Glomerular endothelial cell (primary cell): ENCODE results near the gene NXPE3. TPM values are rescaled to one million over a fixed set of nuclear protein-coding genes. Genes with fewer than 3 reads are reported as not detected.
"Not testable (repeated sequence)": the region's sequence is repeated elsewhere in the genome, so short reads cannot be mapped to it uniquely, and the experiment has no call there.

Experiments
- DNase-seq: peaks from one replicate; pipeline ENCODE4 v3.0.0-alpha.2; 2011; ENCODE audit warnings: low read depth, low spot score; ENCODE audit errors: extremely low read depth
- total RNA-seq: library from RNA; depleted of rRNA; stranded (reverse); fragments of >200 nt; gene quantifications from 2 replicates; pipeline ENCODE4 v1.2.3, GENCODE V29; 2015

The NXPE3 gene
- 5.9 and 9.4 TPM in 2 replicates for total RNA-seq

DNA sequence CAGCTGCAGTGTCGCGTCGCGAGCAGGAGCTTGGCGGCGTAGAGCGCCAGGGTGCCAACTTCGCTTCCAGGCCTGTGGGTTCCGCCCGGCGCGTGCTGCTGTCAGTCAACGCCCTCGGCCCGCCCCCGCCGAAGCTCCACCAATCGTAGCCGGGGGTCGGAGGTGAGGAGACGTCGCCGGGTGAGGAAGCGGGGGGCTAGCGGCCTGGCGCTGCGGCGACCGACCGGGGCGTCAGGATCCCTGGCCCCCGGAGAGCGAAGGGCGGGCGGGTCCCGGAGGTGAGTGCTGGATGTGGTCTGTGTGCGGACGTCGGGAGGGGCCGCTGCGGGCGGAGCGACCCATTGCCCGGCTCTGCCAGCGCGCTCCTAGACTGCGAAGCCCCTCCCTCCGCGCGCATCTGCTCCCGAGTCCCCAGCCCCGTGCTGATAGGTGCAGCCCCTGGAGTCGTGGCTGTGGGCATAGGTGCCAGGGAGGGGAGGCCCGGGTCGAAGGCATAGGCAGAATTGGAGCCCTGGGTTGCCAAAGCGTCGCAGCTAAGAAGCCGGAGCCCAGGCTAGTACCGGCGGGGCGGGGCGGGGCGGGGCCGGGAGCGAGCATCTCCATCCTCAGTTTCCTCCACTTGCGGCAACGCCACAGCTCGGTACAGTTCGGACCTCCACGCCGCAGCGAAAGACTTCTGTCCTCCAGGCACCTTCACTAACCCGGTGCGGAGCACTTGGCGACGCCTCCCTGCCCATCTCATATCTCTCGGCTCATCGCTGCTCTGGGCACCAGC, at the start of gene NXPE3:
NXPE3 (plus strand) TSS at position 165 of the 775 bp plus-strand sequence. CDS start 6,386 bp downstream, outside the sequence.
- no peak for DNase-seq

DNA sequence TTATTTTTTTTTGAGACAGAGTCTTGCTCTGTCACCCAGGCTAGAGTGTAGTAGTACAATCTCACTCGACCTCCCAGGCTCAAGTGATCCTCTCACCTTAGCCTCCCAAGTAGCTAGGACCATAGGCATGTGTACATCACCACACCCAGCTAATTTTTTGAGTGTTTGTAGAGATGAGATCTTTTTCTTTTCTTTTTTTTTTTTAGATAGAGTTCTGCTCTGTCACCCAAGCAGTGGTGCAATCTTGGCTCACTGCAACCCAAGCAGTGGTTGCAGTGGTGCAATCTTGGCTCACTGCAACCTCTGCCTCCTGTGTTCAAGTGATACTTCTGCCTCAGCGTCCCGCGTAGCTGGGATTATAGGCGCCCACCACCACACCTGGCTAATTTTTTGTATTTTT, 49.4 kb upstream of the NXPE3 start:
- DNase-seq = no peak

DNA sequence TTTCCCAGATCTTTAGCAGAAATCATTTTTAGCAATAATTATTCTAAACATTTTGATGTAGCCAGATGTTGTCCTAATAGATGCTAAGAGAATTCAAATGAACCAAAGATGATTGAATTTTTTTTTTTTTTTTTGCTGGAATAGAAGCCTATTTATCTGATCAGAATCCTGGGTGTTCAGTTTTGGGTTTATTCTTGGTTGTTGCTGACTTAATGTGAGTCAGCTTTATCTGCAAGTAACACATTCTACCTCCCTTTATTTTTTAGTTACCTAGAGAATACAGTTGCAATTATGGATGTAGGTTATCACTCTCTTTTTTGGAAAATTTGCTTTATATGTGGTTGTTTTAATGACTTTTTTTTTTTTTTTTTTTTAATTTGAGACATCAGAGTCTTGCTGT, 48.2 kb upstream of the NXPE3 start:
- DNase-seq = no peak

- no peak for DNase-seq
Observed at GRCh38 chr3:101732240-101732641, 46.8 kb upstream of the NXPE3 start.

- no peak for DNase-seq
Observed at GRCh38 chr3:101735833-101736232, 43.2 kb upstream of the NXPE3 start.

DNA sequence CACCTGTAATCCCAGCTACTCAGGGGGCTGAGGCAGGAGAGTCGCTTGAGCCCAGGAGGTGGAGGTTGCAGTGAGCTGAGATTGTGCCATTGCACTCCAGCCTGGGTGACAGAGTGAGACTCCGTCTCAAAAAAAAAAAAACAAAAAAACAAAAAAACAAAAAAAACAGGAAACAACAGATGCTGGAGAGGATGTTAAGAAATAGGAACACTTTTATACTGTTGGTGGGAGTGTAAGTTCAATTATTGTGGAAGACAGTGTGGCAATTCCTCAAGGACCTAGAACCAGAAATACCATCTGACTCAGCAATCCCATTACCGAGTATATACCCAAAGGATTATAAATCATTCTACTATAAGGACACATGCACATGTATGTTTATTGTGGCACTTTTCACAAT, 37.1 kb upstream of the NXPE3 start:
- not testable (repeated sequence) for DNase-seq

DNA sequence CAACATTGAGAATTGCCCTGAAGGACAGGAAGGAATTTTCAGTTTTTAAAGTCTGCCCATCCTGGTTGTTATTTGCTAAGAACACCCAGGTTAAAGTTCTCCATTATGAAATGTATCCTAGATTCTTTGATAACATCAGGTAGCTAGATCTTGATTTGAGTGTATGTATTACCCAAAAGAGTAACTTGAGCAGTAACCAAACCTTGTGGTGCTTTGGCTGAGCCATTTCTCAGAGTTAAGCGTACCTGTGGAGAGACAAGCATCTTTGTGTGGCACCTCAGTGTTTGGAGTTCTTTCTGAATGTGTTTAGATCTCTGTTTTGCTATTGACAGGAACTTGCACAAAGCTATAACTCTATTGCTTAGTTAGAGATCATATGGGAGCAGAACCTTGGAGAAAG, 34.2 kb upstream of the NXPE3 start:
- no peak for DNase-seq

- DNase-seq = not testable (repeated sequence)
Observed at GRCh38 chr3:101745934-101746333, 33.1 kb upstream of the NXPE3 start.

DNA sequence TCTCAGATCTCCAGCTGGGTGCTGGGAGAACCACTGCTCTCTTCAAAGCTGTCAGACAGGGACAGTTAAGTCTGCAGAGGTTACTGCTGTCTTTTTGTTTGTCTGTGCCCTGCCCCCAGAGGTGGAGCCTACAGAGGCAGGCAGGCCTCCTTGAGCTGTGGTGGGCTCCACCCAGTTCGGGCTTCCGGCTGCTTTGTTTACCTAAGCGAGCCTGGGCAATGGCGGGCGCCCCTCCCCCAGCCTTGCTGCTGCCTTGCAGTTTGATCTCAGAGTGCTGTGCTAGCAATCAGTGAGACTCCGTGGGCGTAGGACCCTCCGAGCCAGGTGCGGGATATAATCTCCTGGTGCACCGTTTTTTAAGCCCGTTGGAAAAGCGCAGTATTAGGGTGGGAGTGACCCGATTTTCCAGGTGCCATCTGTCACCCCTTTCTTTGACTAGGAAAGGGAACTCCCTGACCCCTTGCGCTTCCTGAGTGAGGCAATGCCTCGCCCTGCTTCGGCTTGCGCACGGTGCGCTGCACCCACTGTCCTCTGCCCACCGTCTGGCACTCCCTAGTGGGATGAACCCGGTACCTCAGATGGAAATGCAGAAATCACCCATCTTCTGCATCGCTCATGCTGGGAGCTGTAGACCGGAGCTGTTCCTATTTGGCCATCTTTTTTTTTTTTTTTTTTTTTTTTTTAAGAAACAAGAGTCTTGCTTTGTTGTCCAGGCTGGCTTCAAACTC, 25.5 kb upstream of the NXPE3 start:
- DNase-seq = not testable (repeated sequence)

GRCh38 chr3:101758224-101758623, 20.8 kb upstream of the NXPE3 start:
- no peak for DNase-seq

- no peak for DNase-seq
Observed at GRCh38 chr3:101762041-101762646, 16.9 kb upstream of the NXPE3 start.

GRCh38 chr3:101777745-101778281, 1.2 kb upstream of the NXPE3 start:
- not testable (repeated sequence) for DNase-seq

DNA sequence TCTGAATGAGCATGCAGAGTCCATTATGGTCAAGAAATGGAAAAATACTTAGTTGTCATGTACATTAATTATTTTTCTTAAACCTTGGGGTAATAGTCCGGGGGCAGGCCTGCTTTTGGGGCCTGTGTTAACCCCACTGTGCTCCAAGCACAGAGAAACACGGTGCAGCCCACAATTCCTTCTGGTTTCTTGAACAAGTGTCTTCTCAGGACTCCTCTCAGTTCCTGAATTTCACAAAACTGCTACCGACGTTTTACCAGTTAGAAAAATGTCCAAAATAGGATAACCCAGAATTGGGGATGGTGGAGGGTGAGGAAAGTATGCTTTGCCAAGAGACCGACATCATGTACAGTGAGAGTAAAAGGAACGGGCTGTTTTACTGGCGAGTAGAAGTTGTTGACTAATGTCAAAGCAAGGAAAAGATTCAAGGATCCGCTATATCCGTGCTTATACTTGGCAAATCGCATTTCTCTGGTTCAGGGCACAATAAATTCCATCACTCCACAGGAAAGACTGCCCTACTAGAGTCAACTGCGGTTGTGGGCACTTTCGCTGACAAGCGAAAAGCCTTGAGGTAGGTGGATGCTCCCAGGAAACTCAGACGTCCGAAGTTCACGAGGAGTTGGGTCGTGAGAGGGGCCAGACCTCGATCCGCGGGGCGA, 495 bp upstream of the NXPE3 start:
- DNase-seq = no peak

DNA sequence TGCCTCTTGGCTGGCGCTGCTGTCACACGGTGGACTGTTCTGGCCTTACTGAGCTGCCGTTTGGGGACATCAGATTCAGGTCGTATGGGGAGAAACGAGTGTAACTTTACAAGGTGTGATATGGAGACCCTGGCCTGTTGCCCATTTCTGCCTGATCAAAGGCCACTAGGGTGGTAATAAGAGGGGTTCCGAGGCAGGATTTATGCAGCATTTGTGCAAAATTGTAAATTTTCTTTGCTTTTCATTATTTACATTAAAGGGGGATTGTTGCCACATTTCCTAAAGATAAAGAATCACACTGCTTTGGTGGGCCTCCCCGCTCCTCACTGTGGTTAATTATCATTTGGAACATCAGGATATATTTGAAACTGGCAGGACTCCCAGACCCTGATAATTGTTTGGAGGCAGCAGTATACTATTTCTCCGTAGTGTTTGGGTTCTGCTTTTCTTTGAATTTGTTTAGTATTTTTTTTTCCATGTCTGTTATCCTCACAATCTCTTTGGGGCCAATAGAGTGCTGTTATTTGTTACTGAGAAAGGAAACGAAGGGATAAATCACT, 891 bp downstream of the NXPE3 start:
- DNase-seq = no peak

- no peak for DNase-seq
Observed at GRCh38 chr3:101780661-101781060, 1.6 kb downstream of the NXPE3 start.

DNA sequence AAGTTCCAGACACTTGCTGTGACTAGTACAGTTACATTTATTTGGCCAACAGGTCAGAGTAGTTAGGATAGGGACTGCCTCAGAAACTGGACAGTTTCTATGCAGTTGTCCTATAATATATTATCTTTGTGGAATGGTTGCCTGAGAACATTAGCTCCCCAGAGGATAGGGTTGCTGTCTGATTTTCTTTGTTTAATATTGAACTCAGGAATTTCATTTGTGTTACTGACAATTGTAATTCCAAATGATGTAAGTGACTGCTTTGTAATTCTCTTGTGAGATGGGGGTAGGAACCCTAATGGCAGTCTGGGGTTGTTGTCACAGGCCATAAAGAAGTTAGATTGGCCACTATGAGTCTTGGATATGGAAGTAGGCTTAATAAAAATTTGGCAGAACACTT, 2.2 kb downstream of the NXPE3 start:
- DNase-seq = no peak

GRCh38 chr3:101784855-101785613, 6.0 kb downstream of the NXPE3 start:
- DNase-seq = no peak

DNA sequence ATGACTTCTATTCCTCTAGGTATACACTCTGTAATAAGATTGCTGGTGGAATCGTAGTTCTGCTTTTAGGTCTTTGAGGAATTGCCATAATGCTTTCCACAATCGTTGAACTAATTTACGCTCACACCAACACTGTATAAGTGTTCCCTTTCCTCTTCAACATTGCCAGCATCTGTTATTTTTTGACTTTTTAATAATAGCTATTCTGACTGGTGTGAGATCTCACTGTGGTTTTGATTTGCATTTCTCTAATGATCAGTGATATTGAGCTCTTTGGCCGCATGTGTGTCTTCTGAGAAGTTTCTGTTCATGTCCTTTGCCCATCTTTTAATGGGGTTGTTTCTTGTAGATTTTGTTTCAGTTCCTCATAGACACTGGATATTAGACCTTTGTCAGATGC, 12.8 kb downstream of the NXPE3 start:
- no peak for DNase-seq

DNA sequence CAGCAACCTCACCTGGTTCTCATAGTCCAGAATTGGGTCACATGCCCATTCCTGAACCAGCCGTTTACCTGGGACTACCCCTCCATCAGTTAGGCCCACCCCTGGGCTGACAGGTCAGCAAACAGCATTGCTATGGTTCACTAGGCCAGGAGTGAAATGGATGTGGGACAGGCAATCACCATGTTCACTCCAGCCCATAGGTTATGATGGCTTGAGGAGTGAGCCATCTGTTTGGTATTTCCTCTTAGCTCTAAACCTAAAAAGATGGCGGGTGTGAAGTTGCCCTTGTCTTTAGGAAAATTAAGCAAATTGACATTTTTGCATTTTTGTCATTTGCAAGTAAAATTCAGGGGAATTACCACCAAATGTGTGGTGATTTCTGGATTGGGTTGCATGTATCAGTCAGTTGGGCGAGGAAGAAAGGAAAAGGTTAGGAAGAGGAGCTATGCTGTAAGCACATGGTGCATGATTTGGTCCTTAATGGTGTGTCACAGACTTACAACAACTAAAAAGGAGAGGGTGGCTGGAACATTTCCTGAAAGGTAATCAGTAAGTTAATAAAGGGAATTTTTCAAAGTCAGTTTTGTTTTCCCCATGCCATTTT, 17.2 kb downstream of the NXPE3 start:
- DNase-seq = no peak
